ENCODE results near the gene INSR. TPM values are rescaled to one million over a fixed set of nuclear protein-coding genes. Genes with fewer than 3 reads are reported as not detected.

INSR gene
- total and polyA plus RNA-seq, 12 donors = 20.2 to 157 (median 99.0) TPM

DNA sequence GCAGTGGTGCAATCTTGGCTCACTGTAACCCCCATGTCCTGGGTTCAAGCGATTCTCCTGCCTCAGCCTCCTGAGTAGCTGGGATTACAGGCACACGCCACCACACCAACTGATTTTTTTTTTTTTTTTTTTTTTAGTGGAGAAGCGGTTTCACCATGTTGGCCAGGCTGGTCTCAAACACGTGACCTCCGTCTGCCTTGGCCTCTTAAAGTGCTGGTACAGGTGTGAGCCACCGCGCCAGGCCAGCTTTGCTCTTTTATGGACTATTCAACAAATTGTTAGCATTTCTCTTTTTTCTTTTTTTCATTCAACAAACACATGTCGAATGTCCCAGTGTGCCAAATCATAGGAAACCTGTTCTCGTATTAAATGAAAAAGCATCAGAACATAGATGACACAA lies 99.6 kb downstream of the INSR start:
- no peak for DNase-seq
- ATAC-seq = no peak
- no peak overlapping the region for H3K4me3 ChIP-seq
- intact Hi-C loops (cut with DNase I) = loop anchor here in 1 of 10 donors (10.0 kb wide), 1 partner anchor 100 kb away; the partner anchor contains the start of gene INSR
- no peaks in the 10 kb centered on the region for H3K27me3 ChIP-seq
- no peak for TF ChIP-seq CTCF (IDR thresholded peaks at IDR 0.05)
- 86 to 95% methylated on average over 9 of the region's 9 CpGs for WGBS, 2 donors
- H3K4me1 ChIP-seq = peaks cover 5 to 47% (median 21%) of the 10 kb centered on the region in 9 donors
- H3K36me3 ChIP-seq = no peaks in the 10 kb centered on the region
- H3K9me3 ChIP-seq = no peaks in the 10 kb centered on the region
- H3K27ac ChIP-seq = peak overlapping the region in 1 of 10 donors; percentile 35

GRCh38 chr19:7191946-7192691 lies 102.1 kb downstream of the INSR start:
- Histone ChIP-seq H3K36me3 (no peaks in the 10 kb centered on the region), H3K9me3 (no peaks in the 10 kb centered on the region), H3K27ac (peak overlapping the region in 3 of 10 donors; percentile 17 to 41 (median 36)), H3K27me3 (no peaks in the 10 kb centered on the region), H3K4me1 (peaks cover 8 to 52% (median 15%) of the 10 kb centered on the region in 9 donors), H3K4me3 (no peak overlapping the region)
- ATAC-seq = no peak
- intact Hi-C loops (cut with DNase I) = loop anchor here in 1 of 10 donors (10.0 kb wide), 1 partner anchor 103 kb away; the partner anchor contains the start of gene INSR
- DNase-seq = no peak
- WGBS, 2 donors = 51% methylated on average over 7 of the region's 7 CpGs
- no peak for TF ChIP-seq CTCF (IDR thresholded peaks at IDR 0.05)

DNA sequence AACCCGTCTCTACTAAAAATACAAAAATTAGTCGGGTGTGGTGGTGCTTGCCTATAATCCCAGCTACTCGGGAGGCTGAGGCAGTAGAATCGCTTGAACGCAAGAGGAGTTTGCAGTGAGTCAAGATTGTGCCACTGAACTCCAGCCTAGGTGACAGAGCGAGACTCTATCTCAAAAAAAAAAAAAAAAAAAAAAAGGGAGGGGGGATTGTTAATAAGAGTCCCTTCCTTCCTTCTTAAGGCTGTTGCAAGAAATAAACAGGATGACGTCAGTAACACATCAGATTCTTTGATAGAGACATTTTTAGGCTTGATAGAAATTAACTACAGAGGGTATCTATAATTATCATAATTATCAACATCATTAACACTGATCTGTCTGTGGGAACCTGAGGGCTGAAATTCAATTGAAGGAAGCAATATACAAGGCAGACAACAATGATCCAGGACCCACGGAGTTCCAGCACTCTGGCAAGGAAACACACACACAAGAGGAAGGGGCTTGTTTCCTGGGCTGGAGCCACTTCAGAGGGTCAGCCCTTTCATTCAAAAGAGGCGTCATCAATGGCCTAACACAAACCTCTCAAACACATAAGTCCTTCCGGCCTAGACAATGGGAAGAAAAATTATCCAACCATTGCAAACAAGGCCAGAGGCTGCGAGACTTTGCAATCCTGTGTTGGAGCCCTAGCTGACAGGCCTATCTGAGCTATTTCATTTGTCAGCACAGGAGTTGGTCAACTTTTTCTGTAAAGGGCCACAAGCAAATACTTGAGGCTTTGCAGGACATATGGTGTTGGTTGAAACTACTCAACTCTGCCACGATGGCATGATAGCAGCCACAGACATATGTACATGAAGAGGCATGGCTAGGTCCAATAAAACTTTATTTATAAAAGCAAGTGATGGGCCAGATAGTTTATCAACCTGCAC lies 105.2 kb downstream of the INSR start:
- WGBS, 2 donors = 63 to 64% methylated on average over 12 of the region's 12 CpGs
- no peak for TF ChIP-seq CTCF (IDR thresholded peaks at IDR 0.05)

More for the DNA sequence above, 105.2 kb downstream of the INSR start:
- no peaks in the 10 kb centered on the region for H3K27me3 ChIP-seq
- H3K36me3 ChIP-seq = peaks cover 0 to 3% (median 0%) of the 10 kb centered on the region in 9 donors
- H3K4me1 ChIP-seq = peaks cover 3 to 64% (median 16%) of the 10 kb centered on the region in 9 donors
- DNase-seq (peak in 1 of 2 donors; percentile 72), ATAC-seq (peak; percentile 80 to 91 (median 88))
- intact Hi-C loops (cut with DNase I) = no loop called here
- no peak overlapping the region for H3K4me3 ChIP-seq
- H3K27ac ChIP-seq = peak overlapping the region in 8 of 10 donors; percentile 20 to 76 (median 58)
- no peaks in the 10 kb centered on the region for H3K9me3 ChIP-seq

All from heart right ventricle (tissue), 16 donors.